IPS-15b (cell line): Measurements from ENCODE around the gene HYCC2.
"Not testable (repeated sequence)": the region's sequence is repeated elsewhere in the genome, so short reads cannot be mapped to it uniquely, and the experiment has no call there.

Source experiments
- H3K27me3 ChIP-seq: one replicate; pipeline ENCODE4 v1.6.1; 2013; ENCODE audit warnings: low read length; ENCODE audit not compliant: control insufficient read depth, insufficient read depth
- H3K36me3 ChIP-seq: one replicate; pipeline ENCODE4 v1.6.1; 2013; ENCODE audit warnings: low read length; ENCODE audit not compliant: control insufficient read depth, insufficient read depth
- H3K4me1 ChIP-seq: one replicate; pipeline ENCODE4 v1.6.1; 2013; ENCODE audit warnings: mild to moderate bottlenecking, low read length; ENCODE audit not compliant: control insufficient read depth, insufficient read depth
- H3K4me3 ChIP-seq: one replicate; pipeline ENCODE4 v1.5.1; 2013; ENCODE audit warnings: low read depth, low read length
- H3K9ac ChIP-seq: one replicate; pipeline ENCODE4 v1.6.1; 2013; ENCODE audit warnings: low read depth, mild to moderate bottlenecking, low read length
- H3K9me3 ChIP-seq: one replicate; pipeline ENCODE4 v1.6.1; 2013; ENCODE audit warnings: mild to moderate bottlenecking, low read length; ENCODE audit not compliant: control insufficient read depth, insufficient read depth

HYCC2 gene

DNA sequence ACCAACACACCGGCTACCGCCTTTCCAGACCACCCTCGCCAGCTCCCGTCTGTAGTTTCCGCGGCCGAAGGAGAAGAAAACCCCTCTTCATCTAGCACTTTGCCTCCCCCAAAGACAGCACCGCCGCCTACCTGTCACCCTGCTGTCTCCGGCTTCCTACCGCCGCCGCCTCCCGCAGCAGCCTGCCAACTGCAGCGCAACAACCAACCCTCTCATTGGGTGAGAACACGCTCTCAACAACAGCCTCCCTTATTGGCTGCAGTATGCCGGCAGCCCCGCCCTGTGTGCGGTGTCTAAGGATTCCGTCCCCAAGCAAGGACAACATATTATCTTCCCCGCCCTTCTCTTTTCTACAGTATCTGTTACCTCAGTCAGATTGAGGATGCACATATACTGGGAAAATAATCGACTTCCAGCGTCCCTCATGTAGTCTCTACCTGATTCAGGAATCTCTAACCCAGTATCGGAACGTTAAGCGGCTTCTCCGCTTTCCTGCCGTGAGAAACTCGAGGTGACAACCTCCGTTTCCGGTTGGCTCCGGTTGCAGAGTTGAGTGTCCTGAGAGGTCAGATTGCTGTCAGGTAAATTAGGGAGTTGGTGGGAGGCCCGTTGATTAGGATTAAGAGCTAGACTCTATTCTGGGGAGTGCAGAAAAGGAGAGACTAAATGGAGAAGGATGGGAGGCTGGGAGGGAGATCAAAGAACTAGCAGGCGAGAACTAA, at the start of gene HYCC2, which contains the start of gene NDUFB3:
TSS of gene HYCC2 (minus strand) at position 193 of the 722 bp plus-strand sequence. CDS start 47,662 bp downstream, outside the sequence.
TSS of gene NDUFB3 (plus strand) at position 523 of the 722 bp plus-strand sequence. CDS start 6,882 bp downstream, outside the sequence.
- peak within 1 kb of the TSS; percentile 88 for H3K9ac ChIP-seq
- H3K9me3 ChIP-seq: no peaks in the 10 kb centered on the region
- peak within 1 kb of the TSS; percentile 71 for H3K4me3 ChIP-seq
- peaks cover 4% of the 10 kb centered on the region for H3K4me1 ChIP-seq
- no peaks in the 10 kb centered on the region for H3K36me3 ChIP-seq
- H3K27me3 ChIP-seq: no peaks in the 10 kb centered on the region

DNA sequence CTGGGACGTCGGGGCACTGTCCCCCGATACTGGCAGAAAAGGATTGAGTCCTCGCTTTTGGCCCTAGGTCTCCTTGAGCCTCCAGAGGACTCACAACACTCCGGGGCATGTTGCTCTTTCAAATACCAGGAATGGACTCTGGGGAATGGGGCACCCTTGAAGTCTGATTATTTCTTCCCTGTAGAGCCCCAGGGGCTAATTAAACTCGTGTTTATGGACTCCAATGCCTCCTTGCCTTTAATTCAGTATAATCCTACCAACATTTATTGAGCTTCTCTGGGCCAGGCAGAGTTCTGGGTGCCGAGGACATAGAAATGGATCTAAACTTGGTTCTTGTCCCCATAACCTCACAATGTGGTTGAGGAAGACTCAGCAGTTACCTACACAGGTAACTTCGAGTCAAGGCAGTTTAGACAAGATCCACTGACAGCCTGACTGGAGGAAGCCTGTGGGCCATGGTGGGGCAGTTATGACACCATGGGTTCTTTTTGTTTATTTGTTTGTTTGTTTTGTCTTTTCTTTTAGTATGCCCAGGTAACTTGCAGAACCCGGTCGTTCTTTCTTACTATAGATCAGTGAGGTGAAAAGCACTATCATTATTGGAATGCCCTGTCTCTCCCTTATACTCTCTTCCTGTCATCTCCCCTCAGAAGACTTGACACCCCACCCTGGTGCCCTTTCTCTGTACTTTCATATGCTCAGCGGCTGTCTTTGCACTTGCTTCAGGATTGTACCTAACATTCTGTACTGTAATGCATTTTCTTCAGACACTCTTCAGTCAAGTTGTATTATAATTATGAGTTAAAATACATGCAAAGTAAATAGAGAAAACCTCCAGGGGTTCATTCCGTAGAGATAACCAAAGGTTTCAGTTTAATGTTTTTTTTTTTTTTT, 47.7 kb upstream of the HYCC2 start:
- H3K36me3 ChIP-seq: no peaks in the 10 kb centered on the region
- peak overlapping the region; percentile 41 for H3K9ac ChIP-seq
- H3K4me3 ChIP-seq: peak overlapping the region; percentile 60
- H3K9me3 ChIP-seq: no peaks in the 10 kb centered on the region
- H3K4me1 ChIP-seq: peaks cover 11% of the 10 kb centered on the region
- no peaks in the 10 kb centered on the region for H3K27me3 ChIP-seq

DNA sequence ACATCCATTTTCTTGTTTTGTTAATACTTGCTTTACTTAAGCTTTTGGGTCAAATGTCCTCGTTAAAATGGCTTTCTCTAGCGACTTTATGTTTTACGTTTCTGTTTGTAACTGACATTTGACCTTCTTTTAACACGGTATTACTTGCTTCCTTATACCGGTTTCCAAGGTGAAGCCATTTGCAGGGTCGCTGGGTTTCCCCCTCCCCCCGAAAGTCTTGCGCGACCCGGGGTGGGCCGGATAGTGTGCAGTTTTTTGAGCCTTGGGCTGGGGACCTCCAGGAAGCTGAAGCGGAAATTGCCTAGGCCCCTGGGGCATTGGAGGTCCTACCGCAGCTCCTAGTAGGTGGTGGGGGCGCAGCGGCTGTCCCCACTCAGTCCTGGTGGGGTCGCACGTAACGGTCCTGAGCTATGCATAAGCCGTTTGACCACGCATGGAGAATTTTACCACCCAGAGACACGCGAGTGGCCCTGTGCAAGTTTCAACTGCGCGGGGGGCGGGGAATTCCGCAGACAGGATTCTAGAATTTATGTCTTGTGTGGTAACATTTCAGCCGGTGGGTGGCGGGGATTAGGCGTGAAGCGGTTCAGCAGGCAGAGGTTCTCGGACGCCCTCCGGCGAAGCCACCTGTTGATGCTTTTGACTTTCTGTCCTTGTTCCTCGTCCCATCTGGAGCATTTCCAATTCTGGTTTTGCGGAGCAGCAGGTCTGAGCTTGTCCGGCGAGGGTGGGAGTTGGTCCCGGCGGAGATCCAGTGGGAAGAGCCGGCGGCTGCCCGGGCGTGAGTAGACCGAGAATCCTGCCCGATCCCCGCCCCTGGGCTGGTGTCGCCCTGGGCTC, 46.9 kb upstream of the HYCC2 start:
- peaks cover 11% of the 10 kb centered on the region for H3K4me1 ChIP-seq
- H3K4me3 ChIP-seq: peak overlapping the region; percentile 60
- no peaks in the 10 kb centered on the region for H3K27me3 ChIP-seq
- H3K36me3 ChIP-seq: no peaks in the 10 kb centered on the region
- no peaks in the 10 kb centered on the region for H3K9me3 ChIP-seq
- H3K9ac ChIP-seq: peak overlapping the region; percentile 41

DNA sequence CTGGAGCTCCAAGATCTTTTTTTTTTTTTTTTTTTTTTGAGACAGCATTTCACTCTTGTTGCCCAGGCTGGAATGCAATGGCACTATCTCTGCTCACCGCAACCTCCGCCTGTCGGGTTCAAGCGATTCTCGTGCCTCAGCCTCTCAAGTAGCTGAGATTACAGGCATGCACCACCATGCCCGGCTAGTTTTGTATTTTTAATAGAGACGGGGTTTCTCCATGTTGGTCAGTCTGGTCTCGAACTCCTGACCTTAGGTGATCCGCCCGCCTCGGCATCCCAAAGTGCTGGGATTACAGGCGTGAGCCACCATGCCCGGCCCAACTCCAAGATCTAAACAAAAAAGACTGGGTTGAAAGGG, 46.2 kb upstream of the HYCC2 start:
- not testable (repeated sequence) for H3K36me3 ChIP-seq, H3K27me3 ChIP-seq, H3K9me3 ChIP-seq
- peak overlapping the region; percentile 41 for H3K9ac ChIP-seq
- peaks cover 11% of the 10 kb centered on the region for H3K4me1 ChIP-seq
- H3K4me3 ChIP-seq: peak overlapping the region; percentile 75

DNA sequence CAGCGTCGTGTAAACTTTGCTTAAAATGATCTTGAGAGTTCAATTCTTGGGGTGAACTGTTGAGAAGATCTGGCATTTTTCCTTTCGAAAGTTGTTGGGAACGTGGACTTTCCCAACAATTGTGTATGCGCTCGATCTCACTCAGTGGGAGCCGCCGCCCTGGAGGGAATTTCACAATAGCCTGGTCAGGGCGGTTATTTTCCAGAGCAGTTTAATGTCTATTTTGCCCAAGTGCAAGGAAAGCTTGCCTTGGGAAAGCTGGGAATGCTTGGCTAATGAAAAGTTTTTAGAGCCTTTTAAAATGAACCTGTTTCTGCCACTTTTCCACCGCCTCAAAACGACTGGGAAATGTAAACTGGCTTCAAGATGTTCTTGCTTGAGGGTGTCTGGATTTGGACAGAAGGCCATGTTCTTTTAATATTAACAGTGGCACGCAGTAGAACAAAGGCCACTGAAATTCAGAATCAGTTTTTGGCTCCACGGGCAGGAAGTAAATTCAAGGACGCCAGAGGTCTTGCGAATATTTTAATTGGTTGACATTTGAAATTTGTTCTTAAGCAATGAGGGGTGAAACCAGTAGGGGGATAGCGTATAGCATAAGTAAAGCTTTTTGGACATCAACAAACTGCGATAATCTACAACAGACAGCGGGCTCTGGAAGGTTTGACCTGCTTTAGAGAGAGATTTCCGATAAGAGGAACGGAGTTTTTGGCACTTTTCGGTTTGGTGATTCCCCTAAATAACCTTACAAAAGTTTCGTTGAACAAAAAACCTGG, 45.7 kb upstream of the HYCC2 start:
- Histone ChIP-seq H3K9ac (peak overlapping the region; percentile 85), H3K36me3 (no peaks in the 10 kb centered on the region), H3K9me3 (no peaks in the 10 kb centered on the region), H3K4me3 (peak overlapping the region; percentile 75), H3K4me1 (peaks cover 11% of the 10 kb centered on the region), H3K27me3 (no peaks in the 10 kb centered on the region)

DNA sequence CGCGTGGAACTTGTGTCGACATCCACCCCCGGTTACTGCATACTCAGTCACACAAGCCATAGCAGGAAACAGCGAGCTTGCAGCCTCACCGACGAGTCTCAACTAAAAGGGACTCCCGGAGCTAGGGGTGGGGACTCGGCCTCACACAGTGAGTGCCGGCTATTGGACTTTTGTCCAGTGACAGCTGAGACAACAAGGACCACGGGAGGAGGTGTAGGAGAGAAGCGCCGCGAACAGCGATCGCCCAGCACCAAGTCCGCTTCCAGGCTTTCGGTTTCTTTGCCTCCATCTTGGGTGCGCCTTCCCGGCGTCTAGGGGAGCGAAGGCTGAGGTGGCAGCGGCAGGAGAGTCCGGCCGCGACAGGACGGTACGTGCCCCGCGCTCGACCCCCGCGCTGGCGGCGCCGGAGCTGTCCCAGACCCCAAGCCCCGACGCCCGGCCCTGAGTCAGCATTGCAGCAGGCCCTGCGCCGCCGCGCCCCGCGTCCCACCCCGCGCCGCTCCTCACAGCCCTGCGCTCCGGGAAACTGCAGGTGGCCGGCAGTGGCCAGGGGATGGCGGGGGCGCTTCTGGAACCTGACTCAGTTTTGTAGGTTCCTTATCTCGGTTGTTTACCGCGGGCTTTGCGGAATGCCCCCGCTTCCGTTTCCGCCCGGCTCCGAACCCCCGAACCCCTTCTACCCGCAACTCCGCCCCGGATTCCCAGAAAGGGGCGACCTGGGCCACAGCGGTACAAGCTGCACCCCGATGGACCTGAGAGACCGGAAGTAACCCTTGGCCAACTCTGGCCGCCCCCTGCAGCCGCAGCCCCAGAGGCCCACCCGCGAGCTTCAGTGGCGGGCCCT, 44.9 kb upstream of the HYCC2 start, which contains the start of gene CFLAR:
TSS of gene CFLAR (plus strand) at position 50 of the 844 bp plus-strand sequence. CDS start 13,702 bp downstream, outside the sequence.
- Histone ChIP-seq H3K27me3 (no peaks in the 10 kb centered on the region), H3K4me3 (peak within 1 kb of the TSS; percentile 75), H3K36me3 (no peaks in the 10 kb centered on the region), H3K4me1 (peaks cover 11% of the 10 kb centered on the region), H3K9ac (peak within 1 kb of the TSS; percentile 85), H3K9me3 (no peaks in the 10 kb centered on the region)

DNA sequence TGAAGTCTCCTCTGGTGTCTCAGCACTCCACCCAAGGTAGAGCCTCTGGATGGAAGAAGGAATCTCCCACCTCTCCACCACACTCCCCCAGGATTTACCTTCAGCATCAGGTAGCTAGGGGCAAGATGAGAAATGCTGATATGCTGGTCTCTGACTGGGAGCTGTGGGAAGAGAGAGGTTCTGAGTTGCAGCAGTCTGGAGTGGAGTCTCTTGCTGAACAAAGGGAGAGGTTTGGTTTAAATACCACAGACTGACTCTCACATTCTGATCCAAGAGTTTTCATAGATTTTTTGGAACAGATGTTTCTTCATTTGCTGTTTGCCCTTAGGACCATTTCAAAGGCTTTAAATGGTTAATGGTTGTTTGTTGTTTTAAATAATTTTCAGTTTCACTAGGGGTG, 43.4 kb upstream of the HYCC2 start:
- Histone ChIP-seq H3K27me3 (no peaks in the 10 kb centered on the region), H3K4me1 (peaks cover 11% of the 10 kb centered on the region), H3K9ac (no peak overlapping the region), H3K4me3 (no peak overlapping the region), H3K36me3 (no peaks in the 10 kb centered on the region), H3K9me3 (no peaks in the 10 kb centered on the region)

DNA sequence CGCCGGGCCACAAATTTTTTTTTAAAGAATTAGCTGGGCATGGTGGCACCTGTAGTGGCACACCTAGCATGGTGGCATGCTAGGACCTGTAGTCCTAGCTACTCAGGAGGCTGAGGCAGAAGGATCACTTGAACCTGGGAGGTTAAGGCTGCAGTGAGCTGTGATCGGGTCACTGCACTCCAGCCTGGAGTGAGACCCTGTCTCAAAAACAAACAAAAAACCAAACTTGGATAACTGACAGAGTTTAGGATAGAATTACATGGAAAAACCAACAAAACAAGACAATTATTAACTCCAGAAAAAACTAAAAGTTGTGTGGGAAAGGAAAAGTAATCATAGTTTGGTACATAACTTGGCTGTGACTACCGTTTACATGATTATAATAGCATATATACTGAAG, 42.9 kb upstream of the HYCC2 start:
- no peak overlapping the region for H3K9ac ChIP-seq
- H3K4me3 ChIP-seq: no peak overlapping the region
- H3K4me1 ChIP-seq: peaks cover 10% of the 10 kb centered on the region
- no peaks in the 10 kb centered on the region for H3K36me3 ChIP-seq
- no peaks in the 10 kb centered on the region for H3K27me3 ChIP-seq
- H3K9me3 ChIP-seq: no peaks in the 10 kb centered on the region

DNA sequence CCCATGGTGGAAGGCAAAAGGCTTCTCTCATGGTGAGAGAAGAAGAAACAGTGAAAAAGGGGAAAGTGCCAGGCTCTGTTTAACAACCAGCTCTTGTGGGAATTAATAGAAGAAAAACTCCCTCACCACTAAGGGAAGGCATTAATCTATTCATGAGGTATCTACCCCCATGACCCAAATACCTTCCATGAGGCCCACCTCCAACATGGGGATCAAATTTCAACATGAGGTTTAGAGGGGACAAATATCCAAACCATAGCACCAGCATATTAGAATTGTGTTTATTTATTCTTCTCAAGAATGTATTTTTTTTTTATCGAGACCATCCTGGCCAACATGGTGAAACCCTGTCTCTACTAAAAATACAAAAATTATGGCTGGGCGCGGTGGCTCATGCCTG, 39.6 kb upstream of the HYCC2 start:
- no peaks in the 10 kb centered on the region for H3K4me1 ChIP-seq
- no peaks in the 10 kb centered on the region for H3K9me3 ChIP-seq
- no peaks in the 10 kb centered on the region for H3K36me3 ChIP-seq
- H3K4me3 ChIP-seq: no peak overlapping the region
- H3K27me3 ChIP-seq: no peaks in the 10 kb centered on the region
- H3K9ac ChIP-seq: no peak overlapping the region

DNA sequence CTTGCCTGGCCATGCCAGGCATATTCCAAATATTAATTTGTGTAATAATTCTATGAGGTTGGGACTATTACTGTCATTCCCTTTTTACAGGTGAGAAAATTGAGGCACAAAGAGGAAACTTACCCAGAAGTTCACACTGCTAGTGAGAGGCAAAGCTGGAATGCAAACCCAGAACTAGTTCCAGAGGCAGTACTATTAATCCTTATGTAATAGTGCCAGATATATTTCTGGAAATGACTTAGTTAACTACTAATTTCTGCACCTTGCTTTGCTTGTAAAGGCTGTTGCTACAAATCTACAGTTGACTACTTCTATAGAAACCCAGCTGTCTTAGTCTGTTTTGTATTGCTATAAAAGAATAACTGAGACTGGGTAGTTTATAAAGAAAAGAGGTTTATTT, 39.1 kb upstream of the HYCC2 start:
- Histone ChIP-seq H3K4me3 (no peak overlapping the region), H3K9me3 (no peaks in the 10 kb centered on the region), H3K27me3 (no peaks in the 10 kb centered on the region), H3K36me3 (no peaks in the 10 kb centered on the region), H3K4me1 (no peaks in the 10 kb centered on the region), H3K9ac (no peak overlapping the region)
